D721Med (cell line): ENCODE data around the gene SLC39A8.

Experiments
- DNase-seq: peaks from one replicate; pipeline ENCODE4 v3.0.0; 2011; ENCODE audit warnings: low spot score; ENCODE audit not compliant: insufficient read length
- FAIRE-seq: peaks from 2 replicates; lab custom pipeline; 2011; peaks lifted over from hg19 to GRCh38; lab: Jason Lieb, UNC
- CTCF ChIP-seq: IDR thresholded peaks from 2 replicates; pipeline ENCODE4 v1.5.1; 2012; ENCODE audit warnings: mild to moderate bottlenecking, control low read depth; ENCODE audit not compliant: insufficient read depth; ENCODE audit errors: missing control alignments

Gene SLC39A8

GRCh38 chr4:102234243-102234838, 110.9 kb downstream of the SLC39A8 start:
- FAIRE-seq (no peak), DNase-seq (no peak)
- TF ChIP-seq CTCF, result no peak

GRCh38 chr4:102230194-102230593, 115.1 kb downstream of the SLC39A8 start:
- no peak for DNase-seq
- TF ChIP-seq CTCF, result no peak
- no peak for FAIRE-seq

- FAIRE-seq (no peak), DNase-seq (no peak)
- TF ChIP-seq CTCF, result no peak
These were observed 117.9 kb downstream of the SLC39A8 start for GRCh38 chr4:102227388-102227787.

- no peak for TF ChIP-seq CTCF
- DNase-seq (no peak), FAIRE-seq (no peak)
These were observed 121.8 kb downstream of the SLC39A8 start for GRCh38 chr4:102223461-102223860.

- TF ChIP-seq CTCF, result no peak
- DNase-seq (no peak), FAIRE-seq (no peak)
These were observed 122.4 kb downstream of the SLC39A8 start for GRCh38 chr4:102222838-102223409.

- TF ChIP-seq CTCF, result no peak
- DNase-seq (no peak), FAIRE-seq (no peak)
These were observed 126.2 kb downstream of the SLC39A8 start for GRCh38 chr4:102219129-102219528.

GRCh38 chr4:102218656-102219055, 126.6 kb downstream of the SLC39A8 start:
- FAIRE-seq, result no peak

More at GRCh38 chr4:102218656-102219055, 126.6 kb downstream of the SLC39A8 start:
- no peak for TF ChIP-seq CTCF
- no peak for DNase-seq
